ENCODE measurements around the gene PEPD. TPM values are rescaled to one million over a fixed set of nuclear protein-coding genes. Genes with fewer than 3 reads are reported as not detected.

Gene PEPD
- total RNA-seq, 2 donors from 2014 or later, result 18.7 to 25.7 TPM

GRCh38 chr19:33456076-33456844 lies 65.3 kb downstream of the PEPD start:
- no peak overlapping the region for H3K27ac Mint-ChIP-seq
- ATAC-seq, result no peak
- H3K27me3 Mint-ChIP-seq, result no peaks in the 10 kb centered on the region
- H3K4me3 Mint-ChIP-seq, result no peak overlapping the region
- DNase-seq (ENCODE audit: low spot score), result no peak
- H3K36me3 Mint-ChIP-seq, result no peaks in the 10 kb centered on the region
- H3K4me1 Mint-ChIP-seq (ENCODE audit: low read depth in 2 of 2), result no peaks in the 10 kb centered on the region
- no peaks in the 10 kb centered on the region for H3K9me3 Mint-ChIP-seq

- H3K36me3 Mint-ChIP-seq, result no peaks in the 10 kb centered on the region
- no peaks in the 10 kb centered on the region for H3K27me3 Mint-ChIP-seq
- DNase-seq (ENCODE audit: low spot score), result no peak
- no peak for ATAC-seq
- H3K4me3 Mint-ChIP-seq, result no peak overlapping the region
- H3K27ac Mint-ChIP-seq, result no peak overlapping the region
- peaks cover 0 to 2% of the 10 kb centered on the region in 2 donors for H3K4me1 Mint-ChIP-seq (ENCODE audit: low read depth in 2 of 2)
- no peaks in the 10 kb centered on the region for H3K9me3 Mint-ChIP-seq
These were observed 68.3 kb downstream of the PEPD start for GRCh38 chr19:33453265-33453664.

- Mint-ChIP-seq H3K36me3 (no peaks in the 10 kb centered on the region), H3K4me1 (ENCODE audit: low read depth in 2 of 2) (peaks cover 0 to 2% of the 10 kb centered on the region in 2 donors), H3K9me3 (no peaks in the 10 kb centered on the region), H3K27me3 (no peaks in the 10 kb centered on the region), H3K27ac (no peak overlapping the region), H3K4me3 (no peak overlapping the region)
- no peak for DNase-seq (ENCODE audit: low spot score)
- no peak for ATAC-seq
These were observed 70.9 kb downstream of the PEPD start for GRCh38 chr19:33450689-33451088.

- DNase-seq (ENCODE audit: low spot score), result no peak
- Mint-ChIP-seq H3K27me3 (no peaks in the 10 kb centered on the region), H3K27ac (no peak overlapping the region), H3K9me3 (no peaks in the 10 kb centered on the region), H3K4me3 (no peak overlapping the region), H3K36me3 (no peaks in the 10 kb centered on the region), H3K4me1 (ENCODE audit: low read depth in 2 of 2) (peaks cover 0 to 2% of the 10 kb centered on the region in 2 donors)
- ATAC-seq, result no peak
These were observed 71.8 kb downstream of the PEPD start for GRCh38 chr19:33449799-33450198.

GRCh38 chr19:33448159-33448516 lies 73.5 kb downstream of the PEPD start:
- H3K36me3 Mint-ChIP-seq, result no peaks in the 10 kb centered on the region
- no peak for DNase-seq (ENCODE audit: low spot score)
- no peak overlapping the region for H3K4me3 Mint-ChIP-seq
- no peak for ATAC-seq
- no peak overlapping the region for H3K27ac Mint-ChIP-seq
- peaks cover under 1 to 2% of the 10 kb centered on the region in 2 donors for H3K4me1 Mint-ChIP-seq (ENCODE audit: low read depth in 2 of 2)
- no peaks in the 10 kb centered on the region for H3K27me3 Mint-ChIP-seq
- no peaks in the 10 kb centered on the region for H3K9me3 Mint-ChIP-seq

GRCh38 chr19:33447336-33448158 lies 74.0 kb downstream of the PEPD start:
- H3K27me3 Mint-ChIP-seq, result no peaks in the 10 kb centered on the region
- ATAC-seq (no peak), DNase-seq (ENCODE audit: low spot score) (peak; percentile 34)
- no peak overlapping the region for H3K27ac Mint-ChIP-seq
- no peak overlapping the region for H3K4me3 Mint-ChIP-seq
- H3K36me3 Mint-ChIP-seq, result no peaks in the 10 kb centered on the region
- peaks cover 2 to 6% of the 10 kb centered on the region in 2 donors for H3K4me1 Mint-ChIP-seq (ENCODE audit: low read depth in 2 of 2)
- H3K9me3 Mint-ChIP-seq, result no peaks in the 10 kb centered on the region

- Mint-ChIP-seq H3K36me3 (no peaks in the 10 kb centered on the region), H3K9me3 (no peaks in the 10 kb centered on the region), H3K4me3 (no peak overlapping the region), H3K27ac (no peak overlapping the region), H3K4me1 (ENCODE audit: low read depth in 2 of 2) (peaks cover 4 to 9% of the 10 kb centered on the region in 2 donors), H3K27me3 (no peaks in the 10 kb centered on the region)
- ATAC-seq (no peak), DNase-seq (ENCODE audit: low spot score) (no peak)
These were observed 75.0 kb downstream of the PEPD start for GRCh38 chr19:33446330-33447293.

- Mint-ChIP-seq H3K36me3 (no peaks in the 10 kb centered on the region), H3K27ac (no peak overlapping the region), H3K9me3 (no peaks in the 10 kb centered on the region), H3K4me1 (ENCODE audit: low read depth in 2 of 2) (peaks cover 13 to 15% of the 10 kb centered on the region in 2 donors), H3K27me3 (no peaks in the 10 kb centered on the region), H3K4me3 (no peak overlapping the region)
- DNase-seq (ENCODE audit: low spot score) (no peak), ATAC-seq (no peak)
These were observed 75.9 kb downstream of the PEPD start for GRCh38 chr19:33445442-33446329.

- no peak for ATAC-seq
- no peaks in the 10 kb centered on the region for H3K27me3 Mint-ChIP-seq
- no peak overlapping the region for H3K4me3 Mint-ChIP-seq
- H3K4me1 Mint-ChIP-seq (ENCODE audit: low read depth in 2 of 2), result peaks cover 17 to 20% of the 10 kb centered on the region in 2 donors
- no peaks in the 10 kb centered on the region for H3K9me3 Mint-ChIP-seq
- no peak overlapping the region for H3K27ac Mint-ChIP-seq
- H3K36me3 Mint-ChIP-seq, result no peaks in the 10 kb centered on the region
- DNase-seq (ENCODE audit: low spot score), result no peak
These were observed 76.8 kb downstream of the PEPD start for GRCh38 chr19:33444562-33445441.

GRCh38 chr19:33443638-33444561 lies 77.7 kb downstream of the PEPD start:
- Mint-ChIP-seq H3K9me3 (no peaks in the 10 kb centered on the region), H3K4me3 (no peak overlapping the region), H3K27me3 (no peaks in the 10 kb centered on the region), H3K4me1 (ENCODE audit: low read depth in 2 of 2) (peaks cover 15 to 20% of the 10 kb centered on the region in 2 donors), H3K27ac (no peak overlapping the region), H3K36me3 (no peaks in the 10 kb centered on the region)
- ATAC-seq (no peak), DNase-seq (ENCODE audit: low spot score) (no peak)

- Mint-ChIP-seq H3K9me3 (no peaks in the 10 kb centered on the region), H3K27me3 (no peaks in the 10 kb centered on the region), H3K4me3 (no peak overlapping the region), H3K4me1 (ENCODE audit: low read depth in 2 of 2) (peaks cover 15 to 20% of the 10 kb centered on the region in 2 donors), H3K36me3 (no peaks in the 10 kb centered on the region), H3K27ac (no peak overlapping the region)
- ATAC-seq (no peak), DNase-seq (ENCODE audit: low spot score) (no peak)
These were observed 78.9 kb downstream of the PEPD start for GRCh38 chr19:33442706-33443105.
